Measurements from ENCODE around the gene AHCTF1. TPM values are rescaled to one million over a fixed set of nuclear protein-coding genes. Genes with fewer than 3 reads are reported as not detected.

The AHCTF1 gene
- total and polyA plus RNA-seq, 10 of the 15 experiments (the other 5 are each of a cell fraction or from before 2014, with no cell fraction given) = 3.4 to 45.5 (median 17.8) TPM

GRCh38 chr1:246934765-246935164 is 3.0 kb upstream of the AHCTF1 start:
- Histone ChIP-seq H3K4me1 (ENCODE audit: control insufficient read depth, insufficient read depth, low read length) (no peaks in the 10 kb centered on the region), H3K36me3 (ENCODE audit: control insufficient read depth in 2 of 2, insufficient read depth in 2 of 2, low read length in 1 of 2) (no peaks in the 10 kb centered on the region), H3K27ac (ENCODE audit: control insufficient read depth, insufficient read depth) (no peak overlapping the region), H2AFZ (ENCODE audit: control insufficient read depth, low read depth, low read length) (no peak overlapping the region; the same call in 1 of the 2 replicates), H3K4me3 (no peak overlapping the region), H4K20me1 (ENCODE audit: control insufficient read depth, insufficient read depth) (no peaks in the 10 kb centered on the region), H3K79me2 (ENCODE audit: control insufficient read depth, insufficient read depth, low read length) (peaks cover 14% of the 10 kb centered on the region), H3K27me3 (replicated peaks in 1 of 2; ENCODE audit: control insufficient read depth in 2 of 2, insufficient read depth in 2 of 2, low read length in 1 of 2) (no peaks in the 10 kb centered on the region), H3K9ac (ENCODE audit: control insufficient read depth, insufficient read depth, low read length) (no peak overlapping the region), H3K4me2 (ENCODE audit: control insufficient read depth, insufficient read depth) (no peak overlapping the region), H3K9me3 (replicated peaks; ENCODE audit: control insufficient read depth, insufficient read depth, low read length) (no peaks in the 10 kb centered on the region)
- WGBS (ENCODE audit: insufficient coverage, insufficient replicate concordance, low lambda C conversion rate, missing lambda C conversion rate) = 47% methylated on average over 1 of the region's 1 CpG
- in situ Hi-C loops (cut with MboI) = no loop called here
- DNase-seq (ENCODE audit: low read depth, low spot score) (no peak), ATAC-seq (no peak), FAIRE-seq (no peak)
- TF ChIP-seq ETV6 (conservative IDR thresholded peaks at IDR 0.05 in 1 of 2, IDR thresholded peaks at IDR 0.05 in 1 of 2; ENCODE audit: borderline replicate concordance in 1 of 2, low read depth in 1 of 2) (no peak), GATAD2B (conservative IDR thresholded peaks at IDR 0.05; ENCODE audit: low read depth) (no peak), ZNF384 (IDR thresholded peaks at IDR 0.05; ENCODE audit: borderline replicate concordance, low read depth, low read length) (no peak), NRF1 (conservative IDR thresholded peaks at IDR 0.05; ENCODE audit: low read depth, low read length) (no peak), BCLAF1 (IDR thresholded peaks at IDR 0.05) (no peak), ZBTB4 (CRISPR knock-in tag; IDR thresholded peaks at IDR 0.05) (no peak), BMI1 (IDR thresholded peaks at IDR 0.05; ENCODE audit: borderline replicate concordance) (no peak), SMAD1 (IDR thresholded peaks at IDR 0.05; ENCODE audit: low read depth, partially characterized antibody) (no peak), TCF7 (IDR thresholded peaks at IDR 0.05; ENCODE audit: borderline replicate concordance) (no peak), NFYA (IDR thresholded peaks at IDR 0.05; ENCODE audit: borderline replicate concordance, low read depth, low read length) (no peak), TAF1 (IDR thresholded peaks at IDR 0.05; ENCODE audit: borderline replicate concordance, low read depth, low read length) (no peak), SIX5 (IDR thresholded peaks at IDR 0.05; ENCODE audit: low read depth, low read length, severe bottlenecking) (no peak), ZNF207 (IDR thresholded peaks at IDR 0.05; ENCODE audit: borderline replicate concordance) (no peak), TCF12 (IDR thresholded peaks at IDR 0.05; ENCODE audit: low read depth, low read length) (no peak), MTA2 (IDR thresholded peaks at IDR 0.05; ENCODE audit: low read depth) (no peak)
- no TSS peak for BruUV-seq (replicated peaks)
- intact Hi-C loops (cut with micrococcal nuclease; ENCODE audit: unreplicated experiment) = no loop called here
- ChIA-PET POLR2A (interaction anchor here (0.7 to 0.9 kb wide), 2 partner anchors 10 to 19 kb away, joined by 3 read pairs; no protein-coding TSS in a partner anchor), RAD21 (ENCODE audit: unreplicated experiment) (interaction anchor here (0.7 kb wide), 1 partner anchor 417 kb away, joined by 3 read pairs; no protein-coding TSS in a partner anchor), CTCF (interaction anchor here (1.0 to 1.4 kb wide), 4 partner anchors 15 to 37 kb away, joined by 3 read pairs; no protein-coding TSS in a partner anchor), SMC1A (ENCODE audit: uncharacterized antibody, unreplicated experiment) (interaction anchor here (0.6 to 1.6 kb wide), 4 partner anchors 19 to 608 kb away, joined by 3 to 4 read pairs (median 4); no protein-coding TSS in a partner anchor)
